AG09309 (cell line): Measurements from ENCODE around the gene RITA1.
"Not testable (repeated sequence)": the region's sequence is repeated elsewhere in the genome, so short reads cannot be mapped to it uniquely, and the experiment has no call there.

ENCODE experiments used
- DNase-seq: peaks from one replicate; pipeline ENCODE4 v3.0.0-alpha.2; 2010; ENCODE audit warnings: low read depth
- H3K4me3 ChIP-seq: 2 replicates; pipeline ENCODE4 v1.5.1; 2011; ENCODE audit warnings: mild to moderate bottlenecking, low read depth, low read length, moderate library complexity; ENCODE audit not compliant: control insufficient read depth
- TF ChIP-seq, protein P1 (sequence below): IDR thresholded peaks from 2 replicates; pipeline ENCODE4 v1.5.1; 2011; ENCODE audit warnings: mild to moderate bottlenecking, low read depth, low read length, inconsistent platforms; ENCODE audit not compliant: insufficient read depth, control insufficient read depth; ENCODE audit errors: missing control alignments

RITA1 gene

DNA sequence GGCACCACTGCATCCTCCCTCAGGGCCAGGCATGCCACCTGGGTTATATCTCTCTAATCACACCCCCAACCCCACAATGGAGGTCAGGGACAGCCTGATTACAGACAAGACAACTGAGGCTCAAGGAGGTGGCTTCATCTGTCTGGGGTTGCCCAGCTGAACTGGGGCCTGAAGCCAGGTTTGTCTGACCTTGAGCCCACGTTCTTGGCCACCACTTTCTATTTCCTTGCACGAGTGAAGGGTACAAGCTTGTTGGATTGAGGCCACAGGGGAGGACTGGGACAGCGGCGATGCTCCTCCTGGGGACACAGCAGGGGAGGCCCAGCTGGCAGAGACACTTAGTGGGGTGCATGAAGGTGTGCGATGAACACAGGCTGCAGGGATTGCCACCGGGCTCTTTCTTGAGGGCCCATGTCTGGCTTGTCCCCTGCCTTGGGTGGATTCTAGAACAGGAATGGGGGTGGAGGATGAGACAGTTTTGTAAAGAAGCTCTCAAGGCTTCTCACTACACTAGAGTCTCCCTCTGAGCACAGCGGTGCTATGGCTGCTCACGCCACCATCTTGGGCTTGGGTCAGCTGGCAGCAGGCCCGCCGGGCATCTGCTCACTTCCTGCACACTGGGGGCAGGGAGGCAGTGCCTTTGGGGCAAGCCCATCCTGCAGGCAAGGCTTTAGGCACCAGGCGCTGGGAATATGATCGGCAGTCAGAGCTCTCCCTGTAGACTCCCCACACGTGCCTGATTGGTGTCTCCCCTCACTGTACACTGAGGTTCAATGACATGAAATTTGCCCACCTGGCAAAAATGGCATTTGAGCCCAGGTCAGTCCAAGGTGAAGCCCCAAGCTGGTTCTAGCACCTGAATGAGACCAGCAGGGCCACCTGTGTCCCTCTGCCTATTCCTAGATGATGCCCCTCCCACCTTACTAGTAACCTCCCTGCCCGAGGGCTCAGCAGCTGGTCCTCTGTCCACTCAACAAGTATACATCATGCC, 16.0 kb downstream of the RITA1 start:
- no peak for DNase-seq
- TF ChIP-seq, protein P1, sequence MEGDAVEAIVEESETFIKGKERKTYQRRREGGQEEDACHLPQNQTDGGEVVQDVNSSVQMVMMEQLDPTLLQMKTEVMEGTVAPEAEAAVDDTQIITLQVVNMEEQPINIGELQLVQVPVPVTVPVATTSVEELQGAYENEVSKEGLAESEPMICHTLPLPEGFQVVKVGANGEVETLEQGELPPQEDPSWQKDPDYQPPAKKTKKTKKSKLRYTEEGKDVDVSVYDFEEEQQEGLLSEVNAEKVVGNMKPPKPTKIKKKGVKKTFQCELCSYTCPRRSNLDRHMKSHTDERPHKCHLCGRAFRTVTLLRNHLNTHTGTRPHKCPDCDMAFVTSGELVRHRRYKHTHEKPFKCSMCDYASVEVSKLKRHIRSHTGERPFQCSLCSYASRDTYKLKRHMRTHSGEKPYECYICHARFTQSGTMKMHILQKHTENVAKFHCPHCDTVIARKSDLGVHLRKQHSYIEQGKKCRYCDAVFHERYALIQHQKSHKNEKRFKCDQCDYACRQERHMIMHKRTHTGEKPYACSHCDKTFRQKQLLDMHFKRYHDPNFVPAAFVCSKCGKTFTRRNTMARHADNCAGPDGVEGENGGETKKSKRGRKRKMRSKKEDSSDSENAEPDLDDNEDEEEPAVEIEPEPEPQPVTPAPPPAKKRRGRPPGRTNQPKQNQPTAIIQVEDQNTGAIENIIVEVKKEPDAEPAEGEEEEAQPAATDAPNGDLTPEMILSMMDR, result no peak

DNA sequence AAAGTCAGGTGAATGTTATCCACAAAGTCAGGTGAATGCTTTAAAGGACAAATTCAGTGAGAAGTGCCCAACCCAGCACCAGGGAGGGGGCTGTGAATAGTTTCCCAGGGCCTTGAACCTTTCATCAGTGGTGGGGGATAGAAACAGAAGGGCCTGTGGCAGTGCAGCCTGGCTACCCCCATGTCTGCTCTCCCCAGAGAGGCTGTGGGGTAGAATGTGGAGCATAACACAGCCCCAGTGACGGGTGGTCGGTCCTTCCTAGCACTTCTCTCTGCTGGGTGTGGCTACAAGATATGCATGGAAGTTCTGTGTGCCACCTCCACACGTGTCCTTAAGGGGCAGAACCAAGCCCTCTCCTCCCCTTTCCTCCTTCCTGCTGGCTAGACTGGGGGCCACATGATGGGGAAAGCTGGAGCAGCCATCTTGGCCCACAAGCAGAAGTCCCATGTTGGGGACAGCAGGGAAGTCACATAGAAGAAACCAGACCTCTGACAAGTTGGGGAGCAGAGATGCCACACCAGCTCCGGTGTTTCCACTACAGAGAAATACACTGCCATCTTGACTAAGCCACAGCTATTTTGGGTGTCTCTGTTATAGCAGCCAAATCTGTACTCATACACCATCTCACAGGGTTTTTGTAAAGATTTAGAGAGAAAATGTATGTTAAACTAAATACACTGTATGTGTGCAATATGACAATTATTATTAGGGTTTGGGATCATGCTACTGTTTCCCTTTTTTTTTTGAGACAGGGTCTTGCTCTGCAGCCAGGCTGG, 17.0 kb downstream of the RITA1 start:
- no peak for DNase-seq
- no peak overlapping the region for H3K4me3 ChIP-seq
- TF ChIP-seq, protein P1, result no peak

More for the DNA sequence above, 16.0 kb downstream of the RITA1 start:
- H3K4me3 ChIP-seq, result no peak overlapping the region

DNA sequence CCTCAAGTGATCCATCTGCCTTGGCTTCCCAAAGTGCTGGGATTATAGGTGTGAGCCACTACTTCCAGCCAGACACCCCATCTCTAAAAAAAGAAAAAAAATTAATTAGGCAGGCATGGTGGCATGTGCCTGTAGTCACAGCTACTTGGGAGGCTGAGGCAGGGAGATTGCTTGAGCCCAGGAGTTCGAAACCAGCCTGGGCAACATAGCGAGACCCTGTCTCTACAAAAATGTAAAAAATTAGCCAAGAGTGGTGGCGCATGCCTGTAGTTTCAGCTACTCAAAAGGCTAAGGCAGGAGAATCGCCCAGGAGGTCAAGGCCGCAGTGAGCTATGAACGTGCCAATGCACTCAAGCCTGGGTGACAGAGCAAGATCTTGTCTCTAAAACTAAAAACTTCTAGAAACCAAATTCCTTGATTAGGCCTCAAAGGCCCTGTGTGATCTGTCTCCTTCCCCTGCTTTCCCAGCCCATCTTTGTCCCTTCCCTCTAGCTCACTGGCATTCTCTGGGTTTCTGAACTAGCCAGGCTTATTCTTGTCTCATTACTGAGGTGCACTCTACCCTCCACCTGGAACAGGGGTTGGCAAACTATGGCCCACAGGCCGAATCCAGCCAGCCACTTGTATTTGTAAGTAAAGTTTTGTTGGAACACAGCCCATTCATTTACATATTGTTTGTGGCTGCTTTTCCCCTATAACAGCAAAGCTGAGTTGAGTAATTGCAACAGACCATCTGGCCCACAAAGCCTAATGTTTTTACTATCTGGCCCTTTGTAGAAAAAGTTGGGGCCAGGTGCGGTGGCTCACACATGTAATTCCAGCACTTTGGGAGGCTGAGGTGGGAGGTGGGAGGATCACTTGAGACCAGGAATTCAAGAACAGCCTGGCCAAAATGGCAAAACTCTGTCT, 18.6 kb downstream of the RITA1 start:
- no peak overlapping the region for H3K4me3 ChIP-seq
- no peak for DNase-seq
- TF ChIP-seq, protein P1, result no peak

DNA sequence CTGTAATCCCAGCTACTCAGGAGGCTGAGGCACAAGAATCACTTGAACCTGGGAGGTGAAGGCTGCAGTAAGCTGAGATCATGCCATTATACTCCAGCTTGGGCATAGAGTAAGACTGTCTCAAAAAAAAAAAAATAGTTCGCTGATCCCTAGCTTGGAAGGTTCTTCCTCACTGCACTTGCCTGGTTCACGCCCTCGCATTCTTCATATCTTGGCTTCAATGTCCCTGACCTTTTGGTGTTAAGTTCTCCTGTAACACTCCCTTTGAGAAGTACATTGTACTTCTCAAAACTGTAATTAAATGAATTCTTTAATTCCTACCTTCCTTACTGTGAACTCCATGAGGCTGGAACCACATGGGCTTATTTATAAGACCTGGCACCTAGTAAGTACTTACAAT, 19.3 kb downstream of the RITA1 start:
- H3K4me3 ChIP-seq, result no peak overlapping the region
- DNase-seq, result no peak
- TF ChIP-seq, protein P1, result no peak

DNA sequence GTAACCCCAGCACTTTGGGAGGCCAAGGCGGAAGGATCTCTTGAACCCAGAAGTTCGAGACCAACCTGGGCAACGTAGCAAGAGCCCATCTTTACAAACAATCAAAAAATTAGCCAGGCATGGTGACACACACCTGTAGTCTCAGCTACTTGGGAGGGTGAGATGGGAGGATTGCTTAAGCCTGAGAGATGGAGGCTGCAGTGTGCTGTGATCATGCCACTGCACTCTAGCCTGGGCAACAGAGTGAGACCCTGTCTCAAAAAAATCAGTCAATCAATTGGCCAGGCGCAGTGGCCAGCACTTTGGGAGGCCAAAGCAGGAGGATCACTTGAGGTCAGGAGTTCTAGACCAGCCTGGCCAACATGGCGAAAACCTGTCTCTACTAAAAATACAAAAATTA, 21.3 kb downstream of the RITA1 start:
- H3K4me3 ChIP-seq, result not testable (repeated sequence)

DNA sequence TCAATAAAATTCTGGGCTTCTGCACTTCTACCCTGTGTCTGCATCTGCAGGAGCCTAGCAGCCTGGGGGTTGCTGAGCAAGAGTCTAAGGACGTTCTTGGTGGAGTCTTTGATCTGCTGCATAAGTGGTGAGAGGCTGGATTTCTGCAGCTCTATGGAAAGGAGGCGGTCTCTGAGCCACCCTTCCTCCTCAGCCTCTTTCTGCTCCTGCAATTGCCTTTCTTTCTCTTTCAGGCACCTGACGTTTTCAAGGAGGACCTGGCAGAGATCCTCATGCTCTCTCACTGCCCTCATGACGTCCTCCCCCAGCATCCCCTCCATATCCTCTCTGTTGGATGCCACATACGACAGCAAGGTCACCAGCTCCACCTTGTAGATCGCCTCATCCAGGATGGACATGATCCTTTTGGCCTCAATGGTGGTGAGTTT, 22.1 kb downstream of the RITA1 start:
- no peak overlapping the region for H3K4me3 ChIP-seq
- DNase-seq, result no peak
- TF ChIP-seq, protein P1, result no peak

More for the DNA sequence above, 21.3 kb downstream of the RITA1 start:
- DNase-seq, result not testable (repeated sequence)
